NCI-H2196 (cell line): ENCODE results near the gene GRIK4.

Experiments
- DNase-seq: peaks from one replicate; lab custom pipeline; 2025; ENCODE audit not compliant: unreplicated experiment; lab: John Stamatoyannopoulos, UW

Gene GRIK4

GRCh38 chr11:120900643-120901042 is 389.1 kb downstream of the GRIK4 start:
- DNase-seq: no peak

DNA sequence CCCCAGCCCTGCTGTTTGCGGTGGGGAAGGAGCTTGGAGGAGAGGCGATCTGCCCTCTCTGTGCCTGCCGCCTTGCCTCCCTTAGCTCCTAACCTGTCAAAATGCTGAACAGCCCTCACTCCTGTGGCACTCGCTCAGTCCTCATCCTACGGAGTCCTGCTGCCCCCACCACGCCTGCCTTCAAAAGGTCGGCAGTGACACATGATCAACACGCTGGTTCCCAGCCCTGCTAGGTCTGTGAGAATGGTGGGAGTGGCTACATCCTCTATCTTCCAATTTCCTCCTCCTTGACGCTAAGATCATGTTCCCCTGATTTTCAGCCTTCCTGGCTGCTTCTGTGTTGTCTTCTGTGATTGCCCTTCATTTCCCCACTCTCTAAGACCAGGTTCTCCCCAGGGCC is 392.1 kb downstream of the GRIK4 start:
- no peak for DNase-seq

GRCh38 chr11:120904116-120904515 is 392.6 kb downstream of the GRIK4 start:
- DNase-seq: no peak

GRCh38 chr11:120906766-120907165 is 395.2 kb downstream of the GRIK4 start:
- no peak for DNase-seq

DNA sequence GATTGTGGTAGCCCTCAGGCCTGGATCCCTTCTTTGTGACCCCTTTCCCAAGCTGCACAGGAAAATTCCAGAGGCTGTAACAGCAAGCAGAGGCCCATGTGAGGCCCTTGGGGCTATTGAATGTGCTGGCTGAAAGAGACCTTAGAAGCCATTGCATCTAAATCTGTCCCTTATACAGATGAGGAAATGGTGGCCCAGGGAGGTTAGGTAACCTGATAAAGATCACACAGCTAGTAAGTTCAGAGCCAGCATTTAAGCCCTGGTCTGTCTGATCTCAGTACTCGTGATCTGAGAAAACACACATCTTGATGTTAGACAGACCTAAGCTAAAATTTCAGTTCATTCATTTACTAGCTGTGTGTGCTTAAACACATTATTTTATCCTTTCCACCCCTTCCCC is 396.4 kb downstream of the GRIK4 start:
- DNase-seq: no peak

GRCh38 chr11:120908461-120909181 is 397.1 kb downstream of the GRIK4 start:
- no peak for DNase-seq

DNA sequence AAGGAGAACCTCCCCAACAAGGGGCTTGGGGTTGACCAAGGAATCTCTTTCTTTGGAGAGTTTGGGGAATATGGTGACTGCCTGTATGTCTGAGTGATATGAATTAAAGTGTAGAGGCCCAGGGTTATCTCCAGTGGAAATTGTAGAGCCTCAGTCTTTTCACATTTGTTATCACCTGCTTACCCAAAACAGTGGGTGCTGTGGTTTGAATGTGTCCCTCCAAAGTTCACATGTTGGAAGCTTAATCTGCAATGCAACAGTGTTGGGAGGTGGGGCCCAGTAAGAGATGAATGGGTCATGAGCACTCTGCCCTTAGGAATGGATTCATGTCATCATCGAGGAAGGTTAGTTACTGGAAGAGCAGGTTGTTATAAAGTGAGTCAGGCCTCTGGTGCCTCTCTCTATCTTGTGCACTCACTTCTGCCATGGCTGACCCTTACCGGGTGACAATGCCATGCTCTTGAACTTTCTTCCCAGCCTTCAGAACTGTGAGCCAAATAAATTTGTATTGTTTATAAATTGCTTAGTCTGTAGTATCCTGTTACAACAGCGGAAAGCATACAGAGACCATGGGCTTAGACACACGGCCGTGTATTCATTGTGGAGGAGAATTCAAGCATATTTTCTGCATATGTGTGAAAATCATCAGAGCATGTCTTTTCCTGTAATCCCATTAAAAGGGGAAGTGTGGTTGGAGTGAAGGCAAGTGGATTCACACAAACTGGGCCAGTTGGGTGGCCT is 398.3 kb downstream of the GRIK4 start:
- no peak for DNase-seq

- DNase-seq: no peak
These were observed 400.4 kb downstream of the GRIK4 start for GRCh38 chr11:120911943-120912342.

DNA sequence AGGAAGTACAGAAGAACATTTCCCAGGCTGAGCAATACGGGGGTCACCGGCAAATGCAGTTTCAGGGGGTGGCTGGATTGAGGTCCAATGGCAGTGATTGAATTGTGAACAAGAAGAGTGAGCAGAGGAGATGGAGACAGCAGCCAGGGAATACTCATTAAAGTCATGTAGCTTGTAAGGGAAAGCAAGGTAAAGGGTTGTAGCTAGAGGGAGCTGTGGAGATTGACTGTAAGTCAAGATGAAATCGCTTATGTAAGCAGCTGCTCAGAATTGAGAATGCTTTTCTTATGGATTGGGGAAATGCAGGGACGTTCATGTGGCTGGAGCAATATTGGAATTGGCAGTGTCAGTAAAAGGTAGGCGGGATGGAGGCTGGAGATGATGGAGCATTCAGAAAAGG is 401.0 kb downstream of the GRIK4 start:
- no peak for DNase-seq

GRCh38 chr11:120912915-120913314 is 401.4 kb downstream of the GRIK4 start:
- DNase-seq: no peak

DNA sequence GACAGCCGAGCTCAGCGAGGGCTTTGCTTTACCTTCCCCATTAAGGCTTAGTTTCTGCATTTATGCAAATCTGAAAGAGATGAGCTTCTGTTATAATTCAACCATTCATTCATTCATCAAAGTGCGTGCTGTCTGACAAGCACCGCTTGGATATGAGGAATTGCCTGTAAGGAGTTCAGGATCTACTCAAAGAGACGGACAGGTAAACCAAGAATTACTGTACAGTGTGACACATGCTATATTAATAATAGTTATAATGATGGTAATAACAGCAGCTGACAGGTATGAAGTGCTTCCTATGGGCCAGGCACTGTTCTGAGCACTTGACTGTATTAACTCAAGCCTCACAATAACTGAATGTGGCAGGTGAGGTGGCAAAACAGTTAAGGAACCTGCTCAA is 402.5 kb downstream of the GRIK4 start:
- no peak for DNase-seq

DNA sequence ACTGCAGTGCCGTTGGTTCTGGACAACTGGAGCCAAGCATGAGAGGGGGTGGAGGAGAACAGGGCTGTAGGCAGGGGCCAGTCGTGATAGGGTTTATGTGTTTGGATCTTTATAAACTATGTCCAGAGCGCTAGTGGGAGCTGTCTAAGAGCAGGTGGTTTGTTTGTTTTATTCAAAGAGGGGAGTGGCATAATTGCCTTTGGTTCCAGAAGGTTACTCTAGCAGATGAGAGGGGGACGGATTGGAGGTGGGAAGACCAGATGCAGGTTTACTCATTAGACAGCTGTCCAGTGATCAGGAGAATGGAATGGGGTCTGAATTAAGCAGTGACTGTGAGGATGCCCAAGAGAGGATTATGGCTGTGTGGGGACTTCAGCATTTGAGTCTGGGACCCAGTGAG is 403.1 kb downstream of the GRIK4 start:
- no peak for DNase-seq

GRCh38 chr11:120917559-120918239 is 406.2 kb downstream of the GRIK4 start:
- no peak for DNase-seq

- no peak for DNase-seq
These were observed 406.7 kb downstream of the GRIK4 start for GRCh38 chr11:120918257-120918656.

GRCh38 chr11:120919045-120919444 is 407.5 kb downstream of the GRIK4 start:
- no peak for DNase-seq

DNA sequence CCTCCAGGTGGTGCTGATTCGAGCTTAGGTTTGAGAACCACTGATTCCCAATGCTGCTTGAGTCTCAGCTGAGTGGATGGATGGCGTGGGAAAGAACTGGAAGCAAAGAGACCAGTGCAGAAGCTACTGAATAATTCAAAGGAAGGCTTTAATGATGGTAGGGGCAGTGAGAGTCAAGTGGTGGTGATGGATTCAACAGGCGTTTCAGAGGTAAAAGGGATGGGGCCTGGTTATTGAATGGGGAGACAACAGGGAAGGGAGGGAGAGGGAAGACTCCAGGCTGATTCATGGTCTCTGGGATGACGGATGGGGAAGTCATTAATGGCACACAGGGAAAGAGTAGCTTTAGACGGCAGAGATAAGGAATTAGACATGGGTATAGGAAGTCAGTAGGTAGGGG is 408.0 kb downstream of the GRIK4 start:
- no peak for DNase-seq

DNA sequence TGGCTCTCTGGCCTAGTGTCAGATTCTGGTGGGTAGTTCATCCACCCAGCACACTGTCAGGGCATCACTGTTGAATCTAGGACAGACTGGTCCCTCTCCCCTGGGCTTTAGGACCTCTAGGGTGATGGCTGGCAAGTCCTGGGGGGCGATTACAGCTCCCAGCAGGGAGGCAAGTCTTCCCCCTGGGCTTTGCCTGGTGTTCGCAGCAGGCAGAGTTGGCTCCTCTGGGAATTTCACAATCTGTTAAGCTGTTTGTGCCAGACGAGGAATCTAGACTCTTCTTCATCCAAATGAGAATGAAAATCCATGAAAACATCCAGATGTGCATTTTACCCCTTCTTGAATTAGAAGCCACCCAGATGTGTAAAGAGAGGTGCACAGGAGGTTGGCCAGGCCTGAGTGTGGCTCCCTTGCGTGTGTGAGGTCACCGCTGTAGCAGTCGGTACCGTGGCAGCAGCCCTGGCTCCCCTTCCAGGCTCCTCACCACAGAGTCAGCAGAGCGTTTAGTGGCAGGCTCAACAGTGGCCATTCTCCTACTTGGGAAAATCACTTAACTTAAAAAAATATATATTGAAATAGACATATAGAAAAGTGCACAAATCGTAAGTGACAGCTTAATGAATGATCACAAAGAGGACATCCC is 412.4 kb downstream of the GRIK4 start:
- no peak for DNase-seq

DNA sequence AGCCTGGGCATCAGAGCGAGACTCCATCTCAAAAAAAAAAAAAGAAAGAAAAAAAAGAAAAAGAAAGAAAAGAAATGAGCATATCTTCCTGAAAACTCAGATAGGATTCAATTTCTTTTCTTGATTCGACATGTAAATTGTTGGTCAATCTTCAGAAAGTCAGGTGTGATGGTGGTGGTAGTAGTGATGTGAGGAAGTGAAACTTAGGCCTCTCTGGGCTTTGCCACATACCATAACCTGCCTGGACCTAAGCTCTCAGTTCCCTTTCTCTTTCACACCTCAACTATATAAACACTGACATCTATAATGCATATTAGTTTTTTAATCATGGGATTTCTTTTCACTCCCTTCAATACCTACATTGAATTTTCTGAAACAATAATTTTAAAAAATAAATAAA is 414.4 kb downstream of the GRIK4 start:
- DNase-seq: no peak

- DNase-seq: no peak
These were observed 417.1 kb downstream of the GRIK4 start for GRCh38 chr11:120928627-120929026.

- DNase-seq: no peak
These were observed 417.5 kb downstream of the GRIK4 start for GRCh38 chr11:120929090-120929489.

DNA sequence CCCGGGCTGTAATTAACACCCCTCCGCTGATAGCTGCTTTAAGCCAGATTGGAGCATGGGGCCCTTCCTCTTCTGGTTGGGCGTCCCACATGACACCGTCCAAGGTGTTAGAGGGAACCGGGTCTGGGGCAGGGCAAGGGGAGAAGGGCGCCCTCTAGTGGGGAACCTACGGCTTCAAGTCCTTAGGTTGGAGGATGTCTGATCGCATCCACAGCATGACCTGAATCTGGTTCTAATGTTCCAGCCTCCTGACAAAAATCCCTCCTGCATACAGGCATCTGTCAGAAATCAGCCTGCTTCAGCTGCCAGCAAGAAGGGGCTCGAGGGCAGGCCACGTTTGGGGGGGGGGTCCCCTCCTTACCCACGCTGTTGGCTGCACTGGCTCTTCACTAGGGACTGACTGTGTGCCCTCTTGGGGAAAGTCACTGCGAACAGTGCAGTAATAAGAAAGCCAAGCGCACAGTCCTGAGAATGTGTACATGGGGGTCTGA is 418.2 kb downstream of the GRIK4 start:
- DNase-seq: peak; percentile 12
